ENCODE data around the gene CDK5RAP2.

CDK5RAP2 gene

DNA sequence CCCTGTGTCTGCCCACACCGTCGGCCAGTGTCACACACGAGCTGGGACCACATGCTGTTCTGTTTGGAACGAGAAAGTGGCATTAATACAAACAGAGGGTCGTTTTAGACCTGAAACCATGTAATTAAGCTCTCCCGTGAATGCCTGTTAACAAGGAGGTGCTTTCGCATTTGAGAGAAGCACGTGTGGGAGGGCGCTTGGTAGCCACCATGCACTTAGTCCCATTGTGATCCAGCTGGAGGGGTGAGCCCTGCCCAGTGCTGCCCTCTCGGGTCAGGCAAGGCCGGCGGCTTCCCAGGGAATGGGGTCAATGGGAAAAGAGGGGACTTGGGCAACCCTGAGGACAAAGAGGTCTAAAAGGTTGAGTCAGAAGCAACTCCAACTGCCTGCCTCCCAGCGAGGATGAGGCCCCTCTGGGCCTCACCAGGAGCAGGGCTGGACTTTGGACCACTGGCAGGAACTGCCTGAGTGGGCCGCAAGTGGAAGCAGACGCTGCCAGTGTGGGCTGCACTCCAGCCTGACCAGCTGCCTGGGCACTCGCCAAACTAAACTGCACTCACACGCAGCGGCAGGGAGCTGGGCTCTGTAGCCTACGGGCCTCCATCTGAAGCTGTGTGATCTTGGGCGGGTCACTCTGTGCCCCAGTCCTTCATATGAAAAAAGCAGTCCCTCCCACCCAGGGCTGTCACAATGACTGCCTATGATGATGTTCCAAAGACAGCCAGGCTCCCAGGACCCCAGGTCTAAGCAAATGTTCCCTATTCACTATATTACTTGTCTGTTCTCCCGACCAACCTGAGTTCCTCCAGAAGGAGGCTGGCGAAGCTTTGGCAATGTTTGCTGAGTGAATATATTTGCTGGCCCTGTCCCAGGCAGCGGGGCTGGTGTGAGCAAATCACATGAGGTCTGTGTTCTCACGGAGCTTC lies 195.7 kb downstream of the CDK5RAP2 start:
- TF ChIP-seq GATA2 (IDR thresholded peaks at IDR 0.05; ENCODE audit: low read depth, low read length): no peak
- TF ChIP-seq GATA3 (IDR thresholded peaks at IDR 0.05; ENCODE audit: low read depth, low read length): no peak

DNA sequence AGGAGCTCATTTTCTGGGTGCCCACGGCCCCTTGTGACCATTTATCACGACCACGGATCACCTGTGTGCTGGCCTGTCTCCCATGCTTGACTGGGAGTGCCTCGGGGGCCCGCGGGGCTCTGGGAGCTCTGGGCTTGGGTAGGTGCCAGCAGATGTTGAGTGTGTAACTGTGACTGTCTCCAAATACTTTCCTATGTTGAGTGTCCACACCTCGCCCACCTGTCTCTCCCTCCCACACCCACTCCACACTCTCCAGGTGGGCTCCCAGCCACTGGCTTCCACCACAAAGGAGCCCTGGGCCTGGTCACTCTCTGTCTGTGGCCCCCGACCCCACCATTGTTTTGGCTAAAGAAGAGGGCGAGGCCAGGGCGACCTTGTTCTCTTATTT lies 196.4 kb downstream of the CDK5RAP2 start:
- TF ChIP-seq GATA3 (IDR thresholded peaks at IDR 0.05; ENCODE audit: low read depth, low read length): no peak
- no peak for TF ChIP-seq GATA2 (IDR thresholded peaks at IDR 0.05; ENCODE audit: low read depth, low read length)

GRCh38 chr9:120382453-120382852 lies 197.5 kb downstream of the CDK5RAP2 start:
- no peak for TF ChIP-seq GATA3 (IDR thresholded peaks at IDR 0.05; ENCODE audit: low read depth, low read length)
- no peak for TF ChIP-seq GATA2 (IDR thresholded peaks at IDR 0.05; ENCODE audit: low read depth, low read length)

DNA sequence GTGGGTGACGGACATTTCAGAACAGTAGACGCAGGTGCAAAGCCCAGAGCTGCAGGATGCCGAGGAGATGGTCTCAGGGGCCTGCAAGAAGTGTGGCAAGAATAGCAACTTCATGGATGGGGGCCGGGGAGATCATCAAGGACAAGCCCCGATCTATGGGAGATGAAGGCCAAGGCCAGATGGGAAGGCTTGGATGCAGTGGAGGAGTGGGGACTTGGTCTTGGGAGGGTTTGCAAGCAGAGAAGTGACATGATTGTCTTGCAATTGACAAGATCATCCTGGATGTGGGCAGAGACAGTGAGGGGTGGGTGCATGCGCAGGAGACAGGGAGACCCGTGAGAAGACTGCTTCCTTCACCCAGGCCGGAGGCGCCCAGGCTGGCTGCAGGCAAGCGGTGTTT lies 198.1 kb downstream of the CDK5RAP2 start:
- no peak for TF ChIP-seq GATA3 (IDR thresholded peaks at IDR 0.05; ENCODE audit: low read depth, low read length)
- TF ChIP-seq GATA2 (IDR thresholded peaks at IDR 0.05; ENCODE audit: low read depth, low read length): no peak

- no peak for TF ChIP-seq GATA2 (IDR thresholded peaks at IDR 0.05; ENCODE audit: low read depth, low read length)
- no peak for TF ChIP-seq GATA3 (IDR thresholded peaks at IDR 0.05; ENCODE audit: low read depth, low read length)
These were observed 200.4 kb downstream of the CDK5RAP2 start for GRCh38 chr9:120379611-120380010.

DNA sequence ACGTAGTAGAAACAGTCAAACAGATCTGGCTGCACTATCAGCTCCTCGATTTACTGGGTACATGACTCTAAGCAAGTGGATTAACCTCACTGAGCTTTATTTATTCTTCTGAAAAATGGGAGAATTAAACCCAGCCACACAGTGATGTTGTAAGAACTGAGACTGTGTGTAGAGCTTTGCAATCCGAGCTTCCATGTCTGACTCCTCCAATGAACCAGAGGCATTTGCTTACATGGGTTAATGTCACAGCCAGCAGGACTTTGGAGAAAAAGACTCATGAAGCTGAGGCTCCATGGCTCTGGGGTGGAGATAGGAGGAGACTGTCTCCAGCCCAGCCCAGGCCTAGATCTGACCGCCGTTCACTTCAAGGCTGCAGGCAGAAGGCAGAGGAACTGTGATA lies 201.3 kb downstream of the CDK5RAP2 start:
- TF ChIP-seq GATA2 (IDR thresholded peaks at IDR 0.05; ENCODE audit: low read depth, low read length): no peak

DNA sequence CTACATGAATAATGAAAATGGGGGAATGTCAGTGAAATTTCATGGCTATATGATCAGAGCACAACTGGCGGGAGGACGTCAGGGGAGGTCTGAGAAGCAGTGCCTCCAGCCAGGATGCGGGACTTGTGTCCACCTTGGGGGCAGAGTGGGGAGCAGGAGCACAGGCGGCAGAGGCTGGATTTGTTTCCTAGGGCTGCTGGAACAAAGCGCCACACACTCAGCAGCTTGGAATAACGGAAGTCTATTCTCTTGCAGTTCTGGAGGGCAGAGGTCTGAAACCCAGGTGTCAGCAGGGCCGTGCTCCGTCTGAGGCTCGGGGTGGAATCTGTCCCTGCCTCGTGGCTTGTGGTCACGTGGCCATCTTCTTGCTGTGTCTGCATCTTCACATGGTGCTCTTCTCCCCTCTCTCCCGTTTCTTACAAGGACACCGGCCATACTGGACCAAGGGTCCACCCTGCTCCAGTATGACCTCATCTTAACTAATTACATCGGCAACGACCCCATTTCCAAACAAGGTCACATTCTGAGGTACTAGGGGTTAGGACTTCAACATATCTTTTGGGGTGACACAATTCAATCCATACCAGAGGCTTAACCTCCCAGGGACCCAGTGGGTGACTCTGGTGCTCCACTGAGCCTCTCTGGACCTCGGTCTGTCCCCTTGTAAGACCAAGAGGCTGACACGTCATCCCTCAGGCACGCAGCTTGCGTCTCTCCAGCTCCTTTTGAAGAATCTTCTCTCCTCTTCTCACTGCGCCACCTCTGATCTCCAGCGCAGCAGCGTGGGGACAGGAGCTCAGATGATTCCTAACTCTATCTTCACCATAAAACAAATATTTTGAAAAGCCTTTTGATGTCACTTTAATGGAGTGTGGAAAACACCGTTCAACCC lies 202.5 kb downstream of the CDK5RAP2 start:
- TF ChIP-seq GATA3 (IDR thresholded peaks at IDR 0.05; ENCODE audit: low read depth, low read length) (no peak), GATA2 (IDR thresholded peaks at IDR 0.05; ENCODE audit: low read depth, low read length) (no peak)

- TF ChIP-seq GATA2 (IDR thresholded peaks at IDR 0.05; ENCODE audit: low read depth, low read length) (no peak), GATA3 (IDR thresholded peaks at IDR 0.05; ENCODE audit: low read depth, low read length) (no peak)
These were observed 203.9 kb downstream of the CDK5RAP2 start for GRCh38 chr9:120376101-120376500.

- TF ChIP-seq GATA2 (IDR thresholded peaks at IDR 0.05; ENCODE audit: low read depth, low read length) (no peak), GATA3 (IDR thresholded peaks at IDR 0.05; ENCODE audit: low read depth, low read length) (no peak)
These were observed 204.7 kb downstream of the CDK5RAP2 start for GRCh38 chr9:120375316-120375715.

GRCh38 chr9:120374817-120375216 lies 205.2 kb downstream of the CDK5RAP2 start:
- TF ChIP-seq GATA3 (IDR thresholded peaks at IDR 0.05; ENCODE audit: low read depth, low read length) (no peak), GATA2 (IDR thresholded peaks at IDR 0.05; ENCODE audit: low read depth, low read length) (no peak)

DNA sequence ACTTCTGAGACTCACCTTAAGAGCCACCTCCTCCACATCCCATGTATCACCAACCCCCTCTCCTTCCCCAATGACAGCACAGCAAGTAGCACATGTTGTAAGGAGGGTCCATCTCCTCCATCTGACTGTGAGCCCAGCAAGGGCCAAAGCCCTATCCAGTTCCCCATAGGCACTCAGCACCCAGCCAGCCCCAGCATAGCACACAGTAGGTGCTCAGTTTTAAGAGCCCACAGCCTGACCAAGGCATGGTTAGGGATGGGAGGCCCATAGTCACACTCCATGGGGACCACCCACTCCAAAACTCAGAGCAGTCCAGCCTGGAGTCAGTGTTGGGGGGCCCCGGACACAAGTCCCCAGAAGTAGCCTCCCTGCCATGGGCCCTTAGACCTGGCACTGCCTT lies 205.7 kb downstream of the CDK5RAP2 start:
- TF ChIP-seq GATA2 (IDR thresholded peaks at IDR 0.05; ENCODE audit: low read depth, low read length) (no peak), GATA3 (IDR thresholded peaks at IDR 0.05; ENCODE audit: low read depth, low read length) (no peak)

DNA sequence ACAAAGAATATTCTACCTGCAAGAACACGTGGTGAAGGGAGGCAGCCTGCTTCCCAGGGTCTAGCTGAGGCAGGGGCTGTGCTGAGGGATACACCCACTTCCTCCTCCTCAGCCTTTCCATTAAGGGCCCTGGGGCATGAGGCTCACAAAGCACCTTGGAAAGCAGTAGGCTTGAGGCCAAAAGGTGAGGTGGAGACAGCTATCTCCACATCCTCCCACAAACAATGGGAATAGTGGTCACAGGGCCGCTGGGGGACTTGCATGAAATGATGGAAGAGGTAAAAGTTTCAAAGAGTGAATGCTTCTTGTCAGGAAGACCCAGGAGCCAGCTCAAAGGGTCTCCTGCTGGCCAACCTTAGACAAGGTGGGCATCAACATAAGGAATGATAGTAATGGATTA lies 207.9 kb downstream of the CDK5RAP2 start:
- TF ChIP-seq GATA3 (IDR thresholded peaks at IDR 0.05; ENCODE audit: low read depth, low read length) (no peak), GATA2 (IDR thresholded peaks at IDR 0.05; ENCODE audit: low read depth, low read length) (no peak)

DNA sequence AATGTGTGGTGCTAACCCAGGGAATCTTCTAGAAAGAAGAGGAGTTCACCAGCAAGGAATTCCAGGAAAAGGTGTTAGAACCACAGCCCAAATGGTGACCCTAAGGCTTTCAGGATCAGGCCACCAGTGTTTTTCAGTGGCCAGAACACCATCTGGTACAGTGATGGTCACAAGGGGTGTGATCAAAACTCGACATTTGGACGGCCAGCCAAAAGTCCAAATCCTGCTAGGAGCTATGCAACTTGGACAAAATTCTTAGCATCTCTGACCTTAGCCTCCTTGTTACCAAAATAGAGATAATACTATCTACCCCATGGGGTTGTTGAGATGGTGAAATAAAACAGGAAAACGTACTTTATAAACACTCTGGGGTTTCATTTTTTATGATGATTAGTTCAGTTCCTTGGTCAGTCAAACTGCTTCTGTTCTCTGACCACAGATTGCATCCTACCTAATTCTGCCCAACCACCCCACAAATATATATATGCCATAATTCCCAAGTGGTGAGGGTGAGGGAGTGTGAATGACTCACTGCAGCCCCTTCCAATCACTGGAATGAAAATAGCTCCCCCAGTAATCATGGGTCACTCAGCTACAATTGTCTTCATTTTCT lies 210.3 kb downstream of the CDK5RAP2 start:
- TF ChIP-seq GATA2 (IDR thresholded peaks at IDR 0.05; ENCODE audit: low read depth, low read length): no peak
- no peak for TF ChIP-seq GATA3 (IDR thresholded peaks at IDR 0.05; ENCODE audit: low read depth, low read length)

DNA sequence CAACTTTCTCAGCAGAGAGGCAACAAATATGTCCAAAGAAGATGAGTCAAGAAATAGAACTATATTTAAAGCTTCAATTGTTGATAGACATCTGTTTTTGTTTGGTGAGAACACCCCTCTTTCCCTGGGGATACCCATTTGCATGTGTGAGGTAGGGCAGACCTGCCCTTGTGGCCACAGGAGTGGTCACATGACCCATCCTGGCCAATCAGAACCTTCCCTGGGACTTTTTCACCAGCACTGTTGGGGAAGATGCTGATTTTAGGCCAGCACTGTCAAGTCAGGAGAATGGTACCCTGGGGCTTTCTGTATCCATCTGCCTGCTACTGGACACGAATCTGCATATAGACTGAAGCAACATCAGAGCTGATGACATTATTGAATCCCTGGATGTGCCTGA lies 211.2 kb downstream of the CDK5RAP2 start:
- TF ChIP-seq GATA3 (IDR thresholded peaks at IDR 0.05; ENCODE audit: low read depth, low read length): no peak

All from SH-SY5Y (cell line).